B cell (primary cell): Measurements from ENCODE around the gene ABHD2. TPM values are rescaled to one million over a fixed set of nuclear protein-coding genes. Genes with fewer than 3 reads are reported as not detected.

ENCODE experiments used
- ATAC-seq: fragments of 200-7000 bp; cut with Tn5 transposase; one replicate; pipeline ENCODE4 v1.10.0; 2021; ENCODE audit warnings: low read depth, mild to moderate bottlenecking, moderate number of reproducible peaks, moderate library complexity
- CTCF ChIA-PET: fragments of 350-600 bp; sonication (Branson Sonifier 250); formaldehyde crosslinking; loops from one replicate; lab custom pipeline; 2021; ENCODE audit warnings: antibody characterized with exemption, inconsistent platforms; lab: Charles Lee
- POLR2A ChIA-PET: fragments of 350-600 bp; sonication (Branson Sonifier 250); formaldehyde crosslinking; loops from one replicate; lab custom pipeline; 2021; ENCODE audit warnings: antibody characterized with exemption; lab: Charles Lee
- DNase-seq: peaks from one replicate; pipeline ENCODE4 v3.0.0; 2013
- H2AFZ ChIP-seq: 2 replicates; pipeline ENCODE4 v1.6.1; 2012; ENCODE audit warnings: mild to moderate bottlenecking, low read depth, low read length; ENCODE audit not compliant: insufficient read depth, poor library complexity, severe bottlenecking
- H3K27ac ChIP-seq, 2 donors: 1 replicate in 1 of 2; 2 replicates in 1 of 2; pipeline ENCODE4 v1.5.1; 2012 to 2013; ENCODE audit warnings: low read length in 2 of 2, mild to moderate bottlenecking in 2 of 2, moderate library complexity in 1 of 2
- H3K27me3 ChIP-seq, 4 experiments: fragments of 200-600 bp in 1 of 4; sonication (generic) in 1 of 4; replicated peaks in 1 of 4; 1 replicate in 2 of 4; 2 replicates in 2 of 4; pipeline versions ENCODE4 v1.6.1 to v1.7.0; 2013 to 2016; ENCODE audit warnings: low read length in 3 of 4, mild to moderate bottlenecking in 2 of 4, mixed read lengths in 1 of 4, moderate library complexity in 1 of 4; ENCODE audit not compliant: insufficient read depth in 4 of 4, control insufficient read depth in 3 of 4; ENCODE audit errors: control extremely low read depth in 1 of 4
- H3K36me3 ChIP-seq, 2 experiments: replicated peaks in 1 of 2; 1 replicate in 1 of 2; 2 replicates in 1 of 2; pipeline versions ENCODE4 v1.6.1 to v1.7.1; 2013; ENCODE audit warnings: low read length in 1 of 2; ENCODE audit not compliant: insufficient read depth in 2 of 2, control insufficient read depth in 1 of 2; ENCODE audit errors: control extremely low read depth in 1 of 2, extremely low read depth in 1 of 2
- H3K4me1 ChIP-seq, 2 donors: fragments of 200-600 bp in 1 of 2; sonication (generic) in 1 of 2; 1 replicate in 1 of 2; 2 replicates in 1 of 2; pipeline versions ENCODE4 v1.5.1 to v1.6.1; 2013 to 2017; ENCODE audit warnings: low read length in 2 of 2; ENCODE audit not compliant: control insufficient read depth in 2 of 2, insufficient read depth in 2 of 2
- H3K4me2 ChIP-seq: replicated peaks from 2 replicates; pipeline ENCODE3; 2012; ENCODE audit warnings: mild to moderate bottlenecking, low read depth, low read length; ENCODE audit not compliant: poor library complexity, severe bottlenecking
- H3K4me3 ChIP-seq, 5 experiments: fragments of 200-600 bp in 1 of 5; sonication (generic) in 1 of 5; 1 replicate in 3 of 5; 2 replicates in 2 of 5; pipeline versions ENCODE4 v1.5.1 to v1.7.0; 2011 to 2016; ENCODE audit warnings: low read length in 4 of 5, mild to moderate bottlenecking in 4 of 5, low read depth in 2 of 5, control low read depth in 1 of 5, moderate library complexity in 1 of 5; ENCODE audit not compliant: insufficient read depth in 1 of 5; ENCODE audit errors: control extremely low read depth in 1 of 5, extremely low read depth in 1 of 5
- H3K79me2 ChIP-seq: fragments of 200-600 bp; sonication (generic); one replicate; pipeline ENCODE4 v1.6.0; 2016; ENCODE audit warnings: low read length; ENCODE audit not compliant: control insufficient read depth, insufficient read depth
- H3K9ac ChIP-seq: fragments of 200-600 bp; sonication (generic); 2 replicates; pipeline ENCODE4 v1.6.1; 2017; ENCODE audit warnings: mild to moderate bottlenecking, low read length, moderate library complexity
- H3K9me3 ChIP-seq, 3 donors: one replicate each; pipeline versions ENCODE4 v1.6.1 to v1.7.1; 2013; ENCODE audit warnings: low read length in 2 of 3; ENCODE audit not compliant: control insufficient read depth in 2 of 3, insufficient read depth in 1 of 3; ENCODE audit errors: control extremely low read depth in 1 of 3
- H4K20me1 ChIP-seq: 2 replicates; pipeline ENCODE4 v1.6.0; 2012; ENCODE audit warnings: mild to moderate bottlenecking, low read length; ENCODE audit not compliant: insufficient read depth, control insufficient read depth, poor library complexity, severe bottlenecking
- H3K27ac Mint-ChIP-seq: one replicate; pipeline ENCODE4 v1.8.0; 2021; ENCODE audit warnings: mixed read lengths
- H3K27me3 Mint-ChIP-seq: one replicate; pipeline ENCODE4 v1.8.0; 2021; ENCODE audit warnings: mixed read lengths
- H3K4me1 Mint-ChIP-seq: one replicate; pipeline ENCODE4 v1.8.0; 2021; ENCODE audit warnings: mixed read lengths
- H3K4me3 Mint-ChIP-seq: one replicate; pipeline ENCODE4 v1.8.0; 2021; ENCODE audit warnings: mixed read lengths
- H3K9me3 Mint-ChIP-seq: one replicate; pipeline ENCODE4 v1.8.0; 2022; ENCODE audit warnings: mixed read lengths; ENCODE audit not compliant: insufficient read depth
- EZH2 ChIP-seq: IDR thresholded peaks from 2 replicates; pipeline ENCODE4 v1.6.1; 2012; ENCODE audit warnings: borderline replicate concordance, low read depth, mild to moderate bottlenecking, moderate library complexity, low read length; ENCODE audit not compliant: insufficient read depth, poor library complexity, severe bottlenecking
- WGBS: methylation state at CpG from one replicate; pipeline ENCODE4 v1.1.5; 2013; ENCODE audit warnings: missing lambda C conversion rate; ENCODE audit not compliant: insufficient coverage; 5-methylcytosine and 5-hydroxymethylcytosine counted together
- intact Hi-C: fragments of 100-400 bp; cut with micrococcal nuclease; formaldehyde crosslinking; loops from one replicate; pipeline ENCODE4 v1.10.0; 2022
- polyA plus RNA-seq: library from polyadenylated mRNA; depleted of rRNA; stranded (reverse); fragments of >200 nt; gene quantifications from 2 replicates; pipeline ENCODE4 v1.2.3, GENCODE V29; 2012
- total RNA-seq, 2 donors: library from RNA; stranded (reverse); fragments of 120-200 nt in 1 of 2; gene quantifications; 1 replicate in 1 of 2; 2 replicates in 1 of 2; pipeline versions ENCODE4 v1.2.3 to v1.2.4, GENCODE V29; 2013 to 2022
- TF ChIP-seq, protein P1 (sequence below): fragments of 200-600 bp; IDR thresholded peaks from one replicate; pipeline ENCODE4 v1.8.0; 2022; ENCODE audit warnings: antibody characterized with exemption, mild to moderate bottlenecking

The ABHD2 gene
- total and polyA plus RNA-seq, 2 donors (not counting 1 experiment from before 2014, with no cell fraction given), result 7.1 to 45.8 TPM

DNA sequence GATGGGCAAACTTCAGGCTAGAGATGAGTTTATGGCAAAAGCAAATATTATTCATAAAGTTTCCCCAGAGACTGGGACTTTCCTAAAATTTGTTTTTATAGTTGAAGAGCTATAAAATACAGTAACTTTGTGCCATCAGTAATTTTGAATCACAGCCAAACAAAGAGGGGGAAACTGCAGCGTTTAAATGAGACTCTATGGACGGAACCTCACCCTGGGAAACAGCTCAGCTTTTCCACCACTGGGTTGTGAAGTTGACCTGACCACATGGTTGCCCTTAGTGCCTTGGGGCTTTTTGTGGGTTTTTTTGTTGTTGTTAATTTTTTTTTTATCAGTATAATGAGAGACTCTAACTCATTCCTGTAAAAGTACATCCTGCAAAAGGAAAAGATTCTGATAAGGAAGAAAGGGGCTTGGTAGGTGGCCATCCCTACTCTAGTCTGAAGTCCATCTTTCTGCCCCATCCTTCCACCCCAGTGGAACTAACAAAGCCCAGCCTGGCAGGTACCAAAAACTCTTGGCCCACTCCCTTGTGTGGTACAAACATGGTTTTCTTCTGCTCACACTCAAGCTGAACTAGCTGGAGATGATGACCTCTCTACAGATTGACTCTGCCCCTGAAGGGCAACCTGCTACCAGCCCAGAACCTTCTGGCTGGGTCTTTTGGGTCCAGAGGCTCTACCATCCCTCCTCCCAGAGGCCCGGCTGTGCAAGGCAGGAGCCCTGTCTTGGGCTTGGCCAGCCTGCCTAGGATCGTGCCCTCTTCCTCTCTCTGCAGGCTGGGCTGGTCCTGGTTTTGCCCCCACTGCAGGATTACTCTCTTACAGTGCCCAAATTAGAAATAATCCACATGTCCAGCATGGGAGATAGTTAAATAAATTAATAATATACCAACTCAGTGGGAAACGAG is 92.0 kb downstream of the ABHD2 start:
- ATAC-seq, result no peak
- no peak overlapping the region for H3K27ac ChIP-seq

DNA sequence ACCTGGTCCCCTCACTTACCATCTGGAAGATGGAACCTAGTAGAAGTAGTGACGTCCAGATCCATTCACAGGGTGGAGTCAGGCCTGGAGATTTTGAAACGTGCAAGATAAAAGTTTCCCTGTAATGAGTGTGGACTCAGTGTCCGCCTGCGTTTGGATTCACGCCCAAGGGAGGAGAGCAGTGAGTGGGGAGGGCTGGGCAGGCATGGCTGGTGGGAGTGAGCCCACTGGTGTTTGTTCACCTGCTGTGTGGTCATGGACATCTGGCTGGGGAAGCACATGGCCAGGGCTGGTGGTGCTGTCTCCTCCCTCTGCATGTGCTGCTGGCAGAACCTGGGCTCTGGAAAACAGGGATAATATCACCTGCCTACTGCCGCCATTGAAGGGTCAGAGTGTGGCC is 96.1 kb downstream of the ABHD2 start:
- intact Hi-C loops, result no loop called here
- no peak overlapping the region for H3K4me3 ChIP-seq
- no peaks in the 10 kb centered on the region for H4K20me1 ChIP-seq
- whole genome bisulfite sequencing, result 97% methylated on average over 6 of the region's 6 CpGs
- no peaks in the 10 kb centered on the region for H3K79me2 ChIP-seq
- H3K9me3 Mint-ChIP-seq, result no peaks in the 10 kb centered on the region
- H3K9ac ChIP-seq, result no peak overlapping the region
- no peaks in the 10 kb centered on the region for H3K4me1 Mint-ChIP-seq
- H3K4me3 Mint-ChIP-seq, result no peak overlapping the region
- no peak overlapping the region for H3K27ac ChIP-seq
- no peak overlapping the region for H2AFZ ChIP-seq
- H3K4me1 ChIP-seq, result no peaks in the 10 kb centered on the region
- H3K27ac Mint-ChIP-seq, result no peak overlapping the region
- DNase-seq, result no peak
- no peaks in the 10 kb centered on the region for H3K9me3 ChIP-seq
- H3K36me3 ChIP-seq, result peaks cover 2 to 37% of the 10 kb centered on the region in 2 experiments
- CTCF ChIA-PET, result no interaction called here
- no peak overlapping the region for H3K4me2 ChIP-seq
- POLR2A ChIA-PET, result no interaction called here
- no peak for TF ChIP-seq EZH2
- TF ChIP-seq, protein P1, sequence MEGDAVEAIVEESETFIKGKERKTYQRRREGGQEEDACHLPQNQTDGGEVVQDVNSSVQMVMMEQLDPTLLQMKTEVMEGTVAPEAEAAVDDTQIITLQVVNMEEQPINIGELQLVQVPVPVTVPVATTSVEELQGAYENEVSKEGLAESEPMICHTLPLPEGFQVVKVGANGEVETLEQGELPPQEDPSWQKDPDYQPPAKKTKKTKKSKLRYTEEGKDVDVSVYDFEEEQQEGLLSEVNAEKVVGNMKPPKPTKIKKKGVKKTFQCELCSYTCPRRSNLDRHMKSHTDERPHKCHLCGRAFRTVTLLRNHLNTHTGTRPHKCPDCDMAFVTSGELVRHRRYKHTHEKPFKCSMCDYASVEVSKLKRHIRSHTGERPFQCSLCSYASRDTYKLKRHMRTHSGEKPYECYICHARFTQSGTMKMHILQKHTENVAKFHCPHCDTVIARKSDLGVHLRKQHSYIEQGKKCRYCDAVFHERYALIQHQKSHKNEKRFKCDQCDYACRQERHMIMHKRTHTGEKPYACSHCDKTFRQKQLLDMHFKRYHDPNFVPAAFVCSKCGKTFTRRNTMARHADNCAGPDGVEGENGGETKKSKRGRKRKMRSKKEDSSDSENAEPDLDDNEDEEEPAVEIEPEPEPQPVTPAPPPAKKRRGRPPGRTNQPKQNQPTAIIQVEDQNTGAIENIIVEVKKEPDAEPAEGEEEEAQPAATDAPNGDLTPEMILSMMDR, result no peak
- ATAC-seq, result no peak
- no peaks in the 10 kb centered on the region for H3K27me3 Mint-ChIP-seq
- no peaks in the 10 kb centered on the region for H3K27me3 ChIP-seq

More for the DNA sequence above, 92.0 kb downstream of the ABHD2 start:
- no peaks in the 10 kb centered on the region for H3K4me1 Mint-ChIP-seq
- DNase-seq, result no peak
- no peak for TF ChIP-seq EZH2
- TF ChIP-seq, protein P1, result no peak
- H4K20me1 ChIP-seq, result no peaks in the 10 kb centered on the region
- H3K4me2 ChIP-seq, result no peak overlapping the region
- intact Hi-C loops, result loop anchor here (10.0 kb wide), 1 partner anchor 555 kb away; the partner anchor contains the start of gene AEN
- no peaks in the 10 kb centered on the region for H3K9me3 ChIP-seq
- no peaks in the 10 kb centered on the region for H3K4me1 ChIP-seq
- no peaks in the 10 kb centered on the region for H3K27me3 Mint-ChIP-seq
- ChIA-PET CTCF (interaction anchor here (1.0 to 6.1 kb wide), 5 partner anchors 9 to 275 kb away, joined by 3 to 73 read pairs (median 4); no protein-coding TSS in a partner anchor), POLR2A (no interaction called here)
- H3K4me3 ChIP-seq, result no peak overlapping the region
- no peak overlapping the region for H3K27ac Mint-ChIP-seq
- no peaks in the 10 kb centered on the region for H3K27me3 ChIP-seq
- H3K79me2 ChIP-seq, result no peaks in the 10 kb centered on the region
- WGBS, result 61% methylated on average over 3 of the region's 5 CpGs
- no peaks in the 10 kb centered on the region for H3K9me3 Mint-ChIP-seq
- no peak overlapping the region for H3K9ac ChIP-seq
- H3K4me3 Mint-ChIP-seq, result no peak overlapping the region
- peaks cover 5 to 26% of the 10 kb centered on the region in 2 experiments for H3K36me3 ChIP-seq
- no peak overlapping the region for H2AFZ ChIP-seq
